Prostate gland (tissue), 2 donors: Measurements from ENCODE around the gene SLC35F3.

Source experiments
- CTCF ChIP-seq, 4 experiments: fragments of 200-600 bp in 2 of 4; fragments of 450-650 bp in 2 of 4; sonication (generic) in 2 of 4; IDR thresholded peaks; 1 replicate in 3 of 4; 2 replicates in 1 of 4; pipeline ENCODE4 v1.5.1; 2016 to 2019; ENCODE audit warnings: antibody characterized with exemption in 4 of 4, mild to moderate bottlenecking in 2 of 4, moderate library complexity in 2 of 4
- POLR2A ChIP-seq: fragments of 450-650 bp; IDR thresholded peaks from one replicate; pipeline ENCODE4 v1.6.1; 2016; ENCODE audit warnings: antibody characterized with exemption, mild to moderate bottlenecking
- POLR2AphosphoS5 ChIP-seq: sonication (generic); formaldehyde crosslinking; IDR thresholded peaks from one replicate; pipeline ENCODE4 v1.6.1; 2017; ENCODE audit warnings: antibody characterized with exemption

GRCh38 chr1:234125283-234125682 lies 220.8 kb downstream of the SLC35F3 start:
- TF ChIP-seq POLR2A (no peak), CTCF (IDR thresholded peaks at IDR 0.05) (no peak), POLR2AphosphoS5 (no peak)
